DMS 273 (cell line): ENCODE measurements around the gene SLC1A1.
A peak's percentile ranks its signal among the peaks of the same experiment; 100 is the strongest.
"Not testable (repeated sequence)": the region's sequence is repeated elsewhere in the genome, so short reads cannot be mapped to it uniquely, and the experiment has no call there.

Experiments
- DNase-seq: peaks from one replicate; lab custom pipeline; 2025; ENCODE audit not compliant: unreplicated experiment; lab: John Stamatoyannopoulos, UW

Gene SLC1A1

GRCh38 chr9:4574657-4575243 lies 84.5 kb downstream of the SLC1A1 start:
- DNase-seq, result no peak

- no peak for DNase-seq
Observed at GRCh38 chr9:4575997-4576396, 85.7 kb downstream of the SLC1A1 start.

GRCh38 chr9:4576448-4576847 lies 86.2 kb downstream of the SLC1A1 start:
- DNase-seq, result no peak

GRCh38 chr9:4579001-4579400 lies 88.7 kb downstream of the SLC1A1 start:
- DNase-seq, result peak; percentile 74

GRCh38 chr9:4581035-4581760 lies 90.9 kb downstream of the SLC1A1 start:
- no peak for DNase-seq

GRCh38 chr9:4581861-4582565 lies 91.7 kb downstream of the SLC1A1 start:
- DNase-seq, result no peak

- peak; percentile 86 for DNase-seq
Observed at GRCh38 chr9:4583001-4583400, 92.7 kb downstream of the SLC1A1 start.

- no peak for DNase-seq
Observed at GRCh38 chr9:4584636-4585035, 94.4 kb downstream of the SLC1A1 start.

- no peak for DNase-seq
Observed at GRCh38 chr9:4585135-4585534, 94.9 kb downstream of the SLC1A1 start.

GRCh38 chr9:4588721-4589120 lies 98.5 kb downstream of the SLC1A1 start:
- DNase-seq, result no peak

GRCh38 chr9:4590430-4591122 lies 100.3 kb downstream of the SLC1A1 start:
- DNase-seq, result no peak

GRCh38 chr9:4591123-4591500 lies 100.8 kb downstream of the SLC1A1 start:
- DNase-seq, result no peak

GRCh38 chr9:4592295-4592694 lies 102.0 kb downstream of the SLC1A1 start:
- DNase-seq, result no peak

GRCh38 chr9:4592886-4593285 lies 102.6 kb downstream of the SLC1A1 start:
- no peak for DNase-seq

GRCh38 chr9:4594545-4594944 lies 104.3 kb downstream of the SLC1A1 start:
- no peak for DNase-seq

GRCh38 chr9:4594994-4595393 lies 104.7 kb downstream of the SLC1A1 start:
- DNase-seq, result no peak

GRCh38 chr9:4596165-4596922 lies 106.1 kb downstream of the SLC1A1 start:
- DNase-seq, result no peak

GRCh38 chr9:4600368-4600767 lies 110.1 kb downstream of the SLC1A1 start:
- DNase-seq, result no peak

GRCh38 chr9:4603830-4604229 lies 113.6 kb downstream of the SLC1A1 start:
- no peak for DNase-seq

- DNase-seq, result peak; percentile 87
Observed at GRCh38 chr9:4604678-4605095, 114.4 kb downstream of the SLC1A1 start.

- DNase-seq, result not testable (repeated sequence)
Observed at GRCh38 chr9:4606033-4606432, 115.8 kb downstream of the SLC1A1 start.
